ENCODE results near the gene C22orf39.

C22orf39 gene

GRCh38 chr22:19424186-19424500 lies 23.4 kb downstream of the C22orf39 start:
- DNase-seq, result no peak

DNA sequence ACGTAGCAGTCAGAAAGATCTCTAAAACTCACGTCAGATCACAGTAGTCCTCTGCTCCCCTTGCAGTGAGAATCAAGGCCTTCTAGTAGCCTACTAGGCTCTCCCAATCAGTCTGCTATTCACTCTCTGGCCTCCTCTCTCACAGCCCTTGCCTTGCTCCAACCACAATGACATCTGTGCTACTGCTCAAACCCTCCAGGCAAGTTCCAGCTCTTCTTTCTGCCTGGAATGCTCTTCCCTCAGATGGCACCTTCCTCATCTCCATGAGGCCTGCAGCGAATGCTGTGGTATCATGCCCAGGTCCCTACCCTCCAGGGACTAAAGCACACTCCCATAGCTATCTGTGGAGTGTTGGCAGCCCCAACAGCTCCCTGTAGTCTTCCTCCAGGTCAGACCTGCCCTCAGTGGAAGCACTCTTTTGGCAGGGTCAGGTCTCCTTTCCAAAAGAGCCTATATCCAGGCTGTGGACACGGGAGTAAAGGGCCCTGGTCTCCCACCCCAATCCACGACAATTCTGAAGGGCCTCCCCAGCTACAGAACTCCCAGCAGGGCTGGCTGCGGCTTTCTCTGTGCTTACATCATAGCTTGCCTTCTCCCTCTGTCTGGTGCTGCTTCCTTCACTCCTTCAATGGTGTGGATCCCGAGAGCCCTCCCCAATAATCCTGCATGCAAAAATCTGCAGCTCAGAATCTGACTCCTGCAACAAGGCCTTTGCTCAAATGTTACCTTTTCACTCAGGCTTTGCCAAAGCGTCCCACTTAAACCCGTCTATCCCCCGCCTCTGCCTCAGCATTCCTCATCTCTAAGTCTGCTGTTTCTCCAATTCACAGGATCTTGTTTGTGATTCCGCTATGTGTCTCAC lies 24.8 kb downstream of the C22orf39 start:
- no peak for DNase-seq

DNA sequence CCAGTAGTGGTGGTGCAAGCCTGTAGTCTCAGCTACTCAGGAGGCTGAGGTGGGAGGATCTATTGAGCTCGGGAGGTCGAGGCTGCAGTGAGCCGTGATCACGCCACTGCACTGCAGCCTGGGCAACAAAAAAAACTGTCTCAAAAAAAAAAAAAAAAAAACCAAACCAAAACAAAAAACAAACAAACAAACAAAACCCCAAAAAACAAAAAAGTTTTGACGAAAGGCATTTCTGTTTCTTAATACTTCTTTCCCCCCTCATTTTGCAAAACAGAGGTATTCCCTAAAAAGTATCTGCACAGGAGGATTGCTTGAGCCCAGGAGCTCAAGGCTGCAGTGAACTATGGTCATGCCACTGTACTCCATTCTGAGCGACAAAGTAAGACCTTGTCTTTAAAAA lies 27.2 kb downstream of the C22orf39 start:
- no peak for DNase-seq

DNA sequence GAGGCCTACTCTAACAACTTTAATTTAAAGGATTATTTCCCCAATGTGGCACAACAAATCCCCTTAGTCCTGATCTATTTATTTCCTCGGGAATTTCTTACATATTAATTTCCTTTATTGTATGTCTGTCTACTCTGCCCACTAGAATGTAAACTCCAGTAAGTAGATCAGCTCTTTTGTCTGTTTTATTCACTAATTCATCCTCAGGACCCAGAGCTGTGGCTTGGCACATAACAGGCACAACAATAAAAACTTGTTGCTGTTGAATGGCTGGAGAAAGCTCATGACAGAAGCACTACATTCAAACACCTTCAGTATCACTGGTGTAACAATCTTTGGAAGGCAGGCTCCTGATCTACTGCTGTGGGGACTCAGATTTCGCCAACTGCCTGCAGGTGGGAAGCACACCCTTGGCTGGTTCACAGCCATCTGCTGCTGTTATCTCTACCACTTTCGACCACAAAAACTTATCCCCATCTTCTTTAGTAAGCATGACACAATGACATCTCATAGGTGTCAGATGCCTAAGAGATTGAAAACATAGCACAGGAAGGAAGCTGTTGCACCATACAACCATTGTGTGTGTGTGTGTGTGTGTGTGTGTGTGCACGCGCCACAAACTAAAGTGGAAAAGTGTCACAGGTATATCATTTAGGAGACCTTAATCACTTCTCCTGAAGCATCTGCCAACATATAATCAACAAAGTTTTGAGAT lies 27.9 kb downstream of the C22orf39 start:
- DNase-seq, result peak; percentile 9

GRCh38 chr22:19419086-19419463 lies 28.4 kb downstream of the C22orf39 start:
- no peak for DNase-seq

GRCh38 chr22:19412923-19413322 lies 34.6 kb downstream of the C22orf39 start:
- DNase-seq, result no peak

GRCh38 chr22:19412478-19412877 lies 35.0 kb downstream of the C22orf39 start:
- DNase-seq, result no peak

GRCh38 chr22:19411690-19412045 lies 35.8 kb downstream of the C22orf39 start:
- DNase-seq, result no peak

GRCh38 chr22:19410941-19411689 lies 36.4 kb downstream of the C22orf39 start:
- DNase-seq, result no peak

- DNase-seq, result no peak
Observed at GRCh38 chr22:19407649-19408606, 39.6 kb downstream of the C22orf39 start.

GRCh38 chr22:19406846-19407245 lies 40.7 kb downstream of the C22orf39 start:
- DNase-seq, result no peak

DNA sequence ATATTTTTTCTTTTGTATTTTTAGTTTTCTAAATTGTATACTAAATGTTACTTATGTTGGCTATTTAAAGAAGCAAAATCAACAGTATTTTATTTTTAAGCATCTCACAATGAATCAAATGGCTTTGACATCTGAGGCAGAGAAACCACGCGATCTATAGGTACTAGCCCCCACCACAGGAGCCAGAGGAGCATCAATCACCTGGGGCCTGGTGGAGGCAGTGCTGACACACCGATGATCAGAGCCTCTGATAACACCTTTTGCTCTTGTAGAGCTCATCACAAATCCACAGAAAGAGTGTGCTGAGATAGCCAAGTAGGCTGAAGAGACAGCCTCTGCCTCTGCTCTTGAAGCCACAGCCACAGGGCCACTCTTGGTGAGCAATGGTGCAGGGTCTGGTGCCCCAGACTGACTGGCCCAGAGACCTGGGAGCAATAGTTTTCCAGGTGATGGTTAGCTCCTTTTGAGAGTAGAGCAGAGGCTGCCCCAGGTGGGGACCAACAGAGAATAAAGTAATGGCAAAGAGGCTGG lies 41.2 kb downstream of the C22orf39 start:
- DNase-seq, result no peak

- no peak for DNase-seq
Observed at GRCh38 chr22:19405652-19406051, 41.9 kb downstream of the C22orf39 start.

- no peak for DNase-seq
Observed at GRCh38 chr22:19405133-19405532, 42.4 kb downstream of the C22orf39 start.

DNA sequence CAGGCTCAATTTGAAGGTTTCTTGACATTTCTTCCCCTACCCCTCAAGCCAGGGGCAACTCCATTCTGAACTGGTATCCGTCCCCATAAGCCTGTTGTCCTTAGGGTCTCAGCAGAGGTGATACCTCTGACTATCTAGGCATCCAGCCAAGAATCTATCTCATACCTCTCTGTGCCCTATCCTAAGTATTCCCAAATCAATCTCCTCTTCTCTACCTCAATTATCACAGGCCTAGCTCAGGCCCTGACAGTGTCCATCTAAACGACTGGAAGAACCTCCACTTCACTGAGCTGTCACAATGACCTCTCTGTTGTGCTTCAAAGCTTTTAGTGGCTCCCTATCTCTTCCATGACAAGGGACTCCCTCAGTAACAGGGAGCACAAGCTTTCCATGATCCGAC lies 42.8 kb downstream of the C22orf39 start:
- no peak for DNase-seq

GRCh38 chr22:19402642-19403191 lies 44.8 kb downstream of the C22orf39 start:
- no peak for DNase-seq

DNA sequence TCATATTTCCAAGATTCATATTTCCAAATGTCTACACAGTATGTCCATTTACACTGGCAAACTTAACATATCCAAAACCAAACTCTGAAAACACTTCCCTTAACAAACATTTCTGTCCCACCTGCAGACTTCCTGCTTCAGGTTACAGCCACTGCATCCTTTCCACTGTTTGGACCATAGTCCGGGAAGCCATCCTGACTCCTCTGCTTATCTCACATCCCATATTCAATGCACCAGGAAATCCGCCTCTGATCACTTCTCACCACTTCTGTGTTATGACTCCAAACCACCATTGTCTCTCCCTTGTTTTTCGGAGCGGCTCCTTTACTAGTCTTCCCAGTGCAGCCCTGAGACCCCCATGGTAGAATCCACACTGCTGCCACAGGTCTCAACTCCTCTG lies 46.0 kb downstream of the C22orf39 start:
- no peak for DNase-seq

DNA sequence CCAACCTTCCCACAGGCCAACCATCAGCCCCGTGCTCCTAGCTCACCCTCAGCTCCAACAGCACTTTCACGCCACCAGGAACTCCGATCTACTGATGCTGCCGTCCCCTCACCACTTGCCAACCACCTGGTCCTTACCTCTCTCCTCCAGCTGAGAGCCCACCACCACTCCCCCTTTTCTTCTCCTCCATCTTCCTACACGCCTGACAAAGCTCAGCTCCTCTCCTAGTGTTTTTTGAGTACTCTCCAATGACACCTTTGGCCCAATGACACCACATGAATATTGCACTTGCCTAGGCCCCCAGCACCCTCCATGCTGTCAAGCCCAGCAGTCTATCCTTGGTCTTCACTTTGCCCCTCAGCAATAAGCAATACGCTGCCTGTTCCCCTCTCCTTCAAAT lies 46.6 kb downstream of the C22orf39 start:
- DNase-seq, result no peak

GRCh38 chr22:19398652-19399051 lies 48.9 kb downstream of the C22orf39 start:
- no peak for DNase-seq

GRCh38 chr22:19398206-19398605 lies 49.3 kb downstream of the C22orf39 start:
- DNase-seq, result no peak

DNA sequence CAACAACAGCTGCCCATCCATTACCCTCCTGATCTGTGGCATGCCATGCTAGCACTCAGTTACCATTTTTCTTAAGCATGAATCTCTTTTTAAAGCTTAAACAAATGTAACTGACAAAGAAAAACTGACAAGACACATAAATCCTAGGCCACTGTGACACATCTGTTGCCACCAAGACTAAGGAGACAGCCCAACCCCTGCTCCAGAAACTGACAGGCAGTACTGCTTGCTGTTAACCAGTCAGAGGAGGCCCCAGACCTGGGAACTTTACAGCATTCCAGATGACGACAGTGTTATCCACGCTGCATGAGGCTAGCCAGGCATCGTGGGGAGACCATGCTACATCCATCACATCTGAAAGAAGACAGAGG lies 49.8 kb downstream of the C22orf39 start:
- DNase-seq, result no peak
